ENCODE results near the gene DNASE1L2. TPM values are rescaled to one million over a fixed set of nuclear protein-coding genes. Genes with fewer than 3 reads are reported as not detected.

DNASE1L2 gene
- total and polyA plus RNA-seq, 2 experiments from 2014 or later: 0.23 to 0.80 TPM

DNA sequence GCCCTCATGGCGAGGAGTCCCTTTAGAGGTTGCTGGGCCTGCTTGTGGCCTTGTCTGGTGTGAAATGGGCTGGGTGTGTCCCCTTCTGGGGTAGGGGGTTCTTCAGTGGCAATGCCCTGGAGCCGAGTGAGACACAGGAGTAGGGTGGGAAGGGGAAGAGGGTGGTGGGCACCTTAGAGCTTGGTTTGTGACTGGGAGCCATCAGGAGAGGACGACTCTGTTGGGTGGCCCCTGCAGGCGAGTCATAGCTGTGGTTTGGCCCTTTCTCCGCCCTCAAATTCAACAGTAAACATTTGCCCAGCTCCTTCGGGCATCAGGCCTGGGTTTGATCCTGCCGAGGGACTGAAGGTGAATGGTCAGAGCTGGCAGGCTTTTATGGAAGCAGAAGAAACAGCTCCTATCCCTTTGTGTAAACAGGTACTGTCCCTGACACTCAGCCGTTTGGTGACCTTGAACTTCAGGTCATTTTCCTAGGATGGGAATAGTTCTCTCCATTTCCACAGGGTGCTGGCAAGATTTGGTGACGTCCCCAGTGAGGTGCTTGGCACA, 9.9 kb upstream of the DNASE1L2 start:
- peaks cover 40% of the 10 kb centered on the region for H3K79me2 ChIP-seq
- H4K20me1 ChIP-seq (ENCODE audit: insufficient read depth, poor library complexity, severe bottlenecking): peaks cover 17% of the 10 kb centered on the region
- no peak for TF ChIP-seq EZH2phosphoT487 (IDR thresholded peaks at IDR 0.05; ENCODE audit: low read depth, severe bottlenecking, unreplicated experiment)
- no peak for TF ChIP-seq EZH2 (IDR thresholded peaks at IDR 0.05; ENCODE audit: borderline replicate concordance)
- TF ChIP-seq, protein P1, sequence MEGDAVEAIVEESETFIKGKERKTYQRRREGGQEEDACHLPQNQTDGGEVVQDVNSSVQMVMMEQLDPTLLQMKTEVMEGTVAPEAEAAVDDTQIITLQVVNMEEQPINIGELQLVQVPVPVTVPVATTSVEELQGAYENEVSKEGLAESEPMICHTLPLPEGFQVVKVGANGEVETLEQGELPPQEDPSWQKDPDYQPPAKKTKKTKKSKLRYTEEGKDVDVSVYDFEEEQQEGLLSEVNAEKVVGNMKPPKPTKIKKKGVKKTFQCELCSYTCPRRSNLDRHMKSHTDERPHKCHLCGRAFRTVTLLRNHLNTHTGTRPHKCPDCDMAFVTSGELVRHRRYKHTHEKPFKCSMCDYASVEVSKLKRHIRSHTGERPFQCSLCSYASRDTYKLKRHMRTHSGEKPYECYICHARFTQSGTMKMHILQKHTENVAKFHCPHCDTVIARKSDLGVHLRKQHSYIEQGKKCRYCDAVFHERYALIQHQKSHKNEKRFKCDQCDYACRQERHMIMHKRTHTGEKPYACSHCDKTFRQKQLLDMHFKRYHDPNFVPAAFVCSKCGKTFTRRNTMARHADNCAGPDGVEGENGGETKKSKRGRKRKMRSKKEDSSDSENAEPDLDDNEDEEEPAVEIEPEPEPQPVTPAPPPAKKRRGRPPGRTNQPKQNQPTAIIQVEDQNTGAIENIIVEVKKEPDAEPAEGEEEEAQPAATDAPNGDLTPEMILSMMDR (IDR thresholded peaks at IDR 0.05; ENCODE audit: poor library complexity): no peak
- no peaks in the 10 kb centered on the region for H3K9me2 ChIP-seq (replicated peaks; ENCODE audit: insufficient read depth)
- H3K9me3 ChIP-seq (ENCODE audit: low read depth): no peaks in the 10 kb centered on the region
- DNase-seq (ENCODE audit: low spot score): no peak
- H3K27ac ChIP-seq: no peak overlapping the region
- H3K4me3 ChIP-seq: no peak overlapping the region
- H3K36me3 ChIP-seq (replicated peaks; ENCODE audit: insufficient read depth, low read depth): no peaks in the 10 kb centered on the region
- H3K4me1 ChIP-seq (ENCODE audit: insufficient read depth): peaks cover 13% of the 10 kb centered on the region
- H3K27me3 ChIP-seq: no peaks in the 10 kb centered on the region
- peak overlapping the region; percentile 23 for H3K4me2 ChIP-seq
- no peak overlapping the region for H2AFZ ChIP-seq
- 66% methylated on average over 9 of the region's 9 CpGs for WGBS (ENCODE audit: low lambda C conversion rate, missing lambda C conversion rate)

- H3K79me2 ChIP-seq: peaks cover 40% of the 10 kb centered on the region
- 90% methylated on average over 6 of the region's 6 CpGs for WGBS (ENCODE audit: low lambda C conversion rate, missing lambda C conversion rate)
- peaks cover 13% of the 10 kb centered on the region for H3K4me1 ChIP-seq (ENCODE audit: insufficient read depth)
- no peak for DNase-seq (ENCODE audit: low spot score)
- H4K20me1 ChIP-seq (ENCODE audit: insufficient read depth, poor library complexity, severe bottlenecking): peaks cover 17% of the 10 kb centered on the region
- no peak overlapping the region for H3K4me2 ChIP-seq
- H3K27me3 ChIP-seq: no peaks in the 10 kb centered on the region
- no peak overlapping the region for H3K27ac ChIP-seq
- no peak overlapping the region for H3K4me3 ChIP-seq
- TF ChIP-seq, protein P1 (IDR thresholded peaks at IDR 0.05; ENCODE audit: poor library complexity): no peak
- TF ChIP-seq EZH2 (IDR thresholded peaks at IDR 0.05; ENCODE audit: borderline replicate concordance): no peak
- TF ChIP-seq EZH2phosphoT487 (IDR thresholded peaks at IDR 0.05; ENCODE audit: low read depth, severe bottlenecking, unreplicated experiment): no peak
- no peak overlapping the region for H2AFZ ChIP-seq
- H3K9me2 ChIP-seq (replicated peaks; ENCODE audit: insufficient read depth): no peaks in the 10 kb centered on the region
- no peaks in the 10 kb centered on the region for H3K36me3 ChIP-seq (replicated peaks; ENCODE audit: insufficient read depth, low read depth)
- no peaks in the 10 kb centered on the region for H3K9me3 ChIP-seq (ENCODE audit: low read depth)
Measured at GRCh38 chr16:2226918-2227317, 9.3 kb upstream of the DNASE1L2 start.

DNA sequence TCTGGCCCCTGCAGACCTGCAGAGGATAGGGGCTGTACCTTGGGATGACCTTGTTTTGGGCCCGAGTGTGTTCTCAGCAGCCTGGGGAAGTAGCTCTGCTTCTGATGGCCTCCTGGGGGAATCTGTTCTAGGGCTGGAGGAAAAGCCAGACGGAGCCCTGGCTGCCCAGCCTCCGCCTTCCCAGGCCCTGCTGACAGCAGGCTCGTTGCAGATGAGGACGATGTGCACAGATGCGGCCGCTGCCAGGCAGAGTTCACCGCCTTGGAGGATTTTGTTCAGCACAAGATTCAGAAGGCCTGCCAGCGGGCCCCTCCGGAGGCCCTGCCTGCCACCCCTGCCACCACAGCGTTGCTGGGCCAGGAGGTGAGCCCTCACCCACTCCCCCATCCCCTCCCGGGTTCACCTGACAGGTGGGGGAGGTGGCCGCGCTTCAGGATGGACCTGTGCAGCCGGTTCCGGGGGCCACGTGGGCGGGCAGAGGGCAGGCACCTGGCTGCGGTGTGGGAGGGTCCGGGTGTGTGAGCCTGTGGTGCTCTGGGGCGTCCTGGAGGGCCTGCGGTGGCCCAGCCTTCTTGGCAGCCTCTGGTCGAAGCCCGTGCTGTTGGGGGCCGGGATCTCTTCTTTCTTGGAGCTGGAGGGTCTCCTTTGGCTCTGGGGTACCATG, 8.0 kb upstream of the DNASE1L2 start:
- peaks cover 17% of the 10 kb centered on the region for H4K20me1 ChIP-seq (ENCODE audit: insufficient read depth, poor library complexity, severe bottlenecking)
- H3K4me1 ChIP-seq (ENCODE audit: insufficient read depth): peaks cover 13% of the 10 kb centered on the region
- H3K9me3 ChIP-seq (ENCODE audit: low read depth): no peaks in the 10 kb centered on the region
- no peak overlapping the region for H3K4me2 ChIP-seq
- no peak for DNase-seq (ENCODE audit: low spot score)
- H2AFZ ChIP-seq: no peak overlapping the region
- no peaks in the 10 kb centered on the region for H3K36me3 ChIP-seq (replicated peaks; ENCODE audit: insufficient read depth, low read depth)
- 86% methylated on average over 20 of the region's 25 CpGs for WGBS (ENCODE audit: low lambda C conversion rate, missing lambda C conversion rate)
- H3K9me2 ChIP-seq (replicated peaks; ENCODE audit: insufficient read depth): no peaks in the 10 kb centered on the region
- TF ChIP-seq, protein P1 (IDR thresholded peaks at IDR 0.05; ENCODE audit: poor library complexity): no peak
- TF ChIP-seq EZH2 (IDR thresholded peaks at IDR 0.05; ENCODE audit: borderline replicate concordance) (no peak), EZH2phosphoT487 (IDR thresholded peaks at IDR 0.05; ENCODE audit: low read depth, severe bottlenecking, unreplicated experiment) (no peak)
- H3K79me2 ChIP-seq: peaks cover 40% of the 10 kb centered on the region
- H3K4me3 ChIP-seq: no peak overlapping the region
- H3K27ac ChIP-seq: no peak overlapping the region
- H3K27me3 ChIP-seq: no peaks in the 10 kb centered on the region

All from hepatocyte (in vitro differentiated cells).